GM18517 (cell line): Measurements from ENCODE around the gene NUMBL.
"Not testable (repeated sequence)": the region's sequence is repeated elsewhere in the genome, so short reads cannot be mapped to it uniquely, and the experiment has no call there.

ENCODE experiments used
- ATAC-seq: cut with Tn5 transposase; IDR thresholded peaks from one replicate; pipeline ENCODE4 v1.9.1; 2021; ENCODE audit warnings: mild to moderate bottlenecking, moderate library complexity; ENCODE audit not compliant: unreplicated experiment

The NUMBL gene

DNA sequence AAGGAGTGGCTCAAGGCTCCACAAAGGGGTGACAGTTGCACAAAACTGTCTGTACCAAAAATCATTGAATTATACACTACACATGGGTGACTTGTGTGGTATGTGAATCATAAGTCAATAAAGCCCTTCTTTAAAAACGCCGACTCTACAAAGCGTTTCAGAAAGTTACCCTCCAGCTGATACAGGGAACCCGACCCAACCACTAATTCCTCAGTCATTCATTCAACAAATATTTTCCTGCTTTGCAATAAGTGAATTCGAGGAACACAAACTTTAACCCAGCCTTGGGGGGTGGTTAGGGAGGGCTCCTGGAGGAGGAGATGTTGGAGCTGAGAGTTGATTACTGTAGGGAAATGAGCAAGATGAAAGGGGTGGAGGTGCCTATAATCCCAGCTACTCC lies 57.2 kb downstream of the NUMBL start:
- ATAC-seq, result no peak

DNA sequence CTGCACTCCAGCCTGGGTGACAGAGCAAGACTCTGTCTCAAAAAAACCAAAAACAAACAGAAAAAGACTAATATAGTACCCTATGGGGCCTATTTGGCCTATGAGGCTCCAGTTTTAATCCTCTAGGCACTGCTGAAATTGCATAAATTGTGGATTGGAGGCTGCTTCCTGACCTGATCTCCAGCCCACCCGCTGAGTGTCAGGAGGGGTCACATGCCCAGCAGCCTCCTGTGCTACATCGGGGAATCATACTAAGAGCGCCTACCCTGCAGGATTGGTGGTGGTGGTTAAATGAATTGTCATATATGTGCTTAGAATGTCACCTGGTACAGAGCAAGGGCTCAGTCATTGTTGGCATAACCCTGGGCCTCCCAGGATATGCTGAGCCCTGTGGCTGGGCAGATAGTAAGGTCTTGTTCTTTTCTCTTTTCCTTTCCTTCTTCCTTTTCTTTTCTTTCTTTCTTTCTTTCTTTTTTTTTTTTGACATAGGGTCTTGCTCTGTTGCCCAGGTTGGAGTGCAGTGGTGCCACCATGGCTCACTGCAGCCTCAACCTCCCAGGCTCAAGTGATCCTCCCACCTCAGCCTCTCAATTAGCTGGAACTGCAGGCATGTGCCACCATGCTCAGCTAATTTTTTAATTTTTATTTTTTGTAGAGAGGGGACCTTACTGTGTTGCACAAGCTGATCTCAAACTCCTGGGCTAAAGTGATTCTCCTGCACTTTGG lies 58.0 kb downstream of the NUMBL start:
- ATAC-seq, result no peak

DNA sequence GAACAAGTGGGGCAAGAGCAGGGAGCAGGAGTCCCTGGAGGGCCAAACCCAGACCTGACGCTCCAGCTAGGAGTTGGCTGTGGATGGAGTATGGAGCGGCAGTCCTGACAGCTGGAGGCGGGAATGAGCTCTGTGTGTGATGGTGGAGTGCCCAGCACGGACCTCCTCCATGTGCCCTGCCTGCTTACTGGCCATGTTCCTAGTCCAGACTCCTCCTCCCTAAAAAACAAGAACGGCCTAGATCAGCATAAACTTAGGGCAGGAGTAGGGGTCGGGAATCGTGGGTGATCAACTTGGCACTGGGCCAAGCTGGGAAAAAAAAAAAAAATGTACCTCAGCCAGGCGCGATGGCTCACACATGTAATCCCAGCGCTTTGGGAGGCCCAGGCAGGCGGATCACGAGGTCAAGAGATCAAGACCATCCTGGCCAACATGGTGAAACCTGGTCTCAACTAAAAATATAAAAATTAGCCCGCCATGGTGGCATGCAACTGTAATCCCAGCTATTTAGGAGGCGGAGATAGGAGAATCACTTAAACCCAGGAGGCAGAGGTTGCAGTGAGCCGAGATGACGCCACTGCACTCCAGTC lies 59.8 kb downstream of the NUMBL start:
- ATAC-seq, result no peak

DNA sequence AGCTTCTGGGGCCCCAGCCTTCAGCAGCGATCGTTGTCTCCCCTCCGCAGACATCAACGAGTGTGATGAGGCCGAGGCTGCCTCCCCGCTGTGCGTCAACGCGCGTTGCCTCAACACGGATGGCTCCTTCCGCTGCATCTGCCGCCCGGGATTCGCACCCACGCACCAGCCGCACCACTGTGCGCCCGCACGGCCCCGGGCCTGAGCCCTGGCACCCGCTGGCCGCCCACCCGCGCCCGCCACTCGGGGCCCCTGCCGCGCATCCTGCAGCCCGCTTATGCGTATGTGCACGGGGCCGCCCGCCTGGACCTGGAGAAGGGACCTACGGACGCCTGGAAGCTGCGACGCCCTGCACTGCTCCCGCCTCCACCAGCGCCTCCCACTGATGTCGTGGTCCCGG lies 61.1 kb downstream of the NUMBL start:
- no peak for ATAC-seq

DNA sequence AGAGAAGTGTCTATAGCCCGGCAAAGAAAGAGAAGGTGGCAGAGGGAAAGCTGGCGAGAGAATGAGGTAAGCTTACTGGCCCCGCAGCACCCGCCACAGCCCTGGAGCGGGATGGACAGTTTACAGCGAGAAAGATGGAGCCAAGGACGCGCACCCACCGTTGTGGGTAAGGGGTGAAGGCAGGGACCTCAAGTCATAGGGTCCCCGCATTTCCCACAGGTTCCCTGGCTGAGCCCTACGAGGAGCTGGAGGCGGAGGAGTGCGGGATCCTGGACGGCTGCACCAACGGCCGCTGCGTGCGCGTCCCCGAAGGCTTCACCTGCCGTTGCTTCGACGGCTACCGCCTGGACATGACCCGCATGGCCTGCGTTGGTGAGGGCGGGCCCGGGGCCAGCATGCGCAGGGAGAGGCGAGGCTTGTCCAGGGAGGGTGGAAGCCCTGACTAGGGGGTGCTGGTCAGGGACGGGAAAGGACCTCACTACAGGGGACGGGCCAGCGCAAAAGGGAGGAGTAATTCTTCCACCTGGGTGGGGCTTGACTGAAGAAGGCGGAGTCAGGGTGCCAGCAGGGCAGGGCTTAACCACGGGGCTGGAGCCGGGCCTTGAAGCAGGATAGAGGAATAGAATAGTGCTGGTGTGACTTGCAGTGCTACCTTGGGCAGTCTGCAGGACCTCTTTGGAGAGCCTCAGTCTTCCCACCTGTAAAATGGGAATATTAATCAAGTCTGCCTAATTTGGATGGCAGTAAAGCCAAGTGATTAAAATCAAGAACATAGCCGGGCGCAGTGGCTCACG lies 62.8 kb downstream of the NUMBL start:
- ATAC-seq, result no peak

DNA sequence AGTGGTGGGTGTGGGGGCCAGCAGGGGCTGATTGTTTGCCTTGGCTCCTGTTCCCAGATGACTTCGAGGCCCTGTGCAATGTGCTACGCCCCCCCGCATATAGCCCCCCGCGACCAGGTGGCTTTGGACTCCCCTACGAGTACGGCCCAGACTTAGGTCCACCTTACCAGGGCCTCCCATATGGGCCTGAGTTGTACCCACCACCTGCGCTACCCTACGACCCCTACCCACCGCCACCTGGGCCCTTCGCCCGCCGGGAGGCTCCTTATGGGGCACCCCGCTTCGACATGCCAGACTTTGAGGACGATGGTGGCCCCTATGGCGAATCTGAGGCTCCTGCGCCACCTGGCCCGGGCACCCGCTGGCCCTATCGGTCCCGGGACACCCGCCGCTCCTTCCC lies 63.5 kb downstream of the NUMBL start:
- ATAC-seq, result no peak

DNA sequence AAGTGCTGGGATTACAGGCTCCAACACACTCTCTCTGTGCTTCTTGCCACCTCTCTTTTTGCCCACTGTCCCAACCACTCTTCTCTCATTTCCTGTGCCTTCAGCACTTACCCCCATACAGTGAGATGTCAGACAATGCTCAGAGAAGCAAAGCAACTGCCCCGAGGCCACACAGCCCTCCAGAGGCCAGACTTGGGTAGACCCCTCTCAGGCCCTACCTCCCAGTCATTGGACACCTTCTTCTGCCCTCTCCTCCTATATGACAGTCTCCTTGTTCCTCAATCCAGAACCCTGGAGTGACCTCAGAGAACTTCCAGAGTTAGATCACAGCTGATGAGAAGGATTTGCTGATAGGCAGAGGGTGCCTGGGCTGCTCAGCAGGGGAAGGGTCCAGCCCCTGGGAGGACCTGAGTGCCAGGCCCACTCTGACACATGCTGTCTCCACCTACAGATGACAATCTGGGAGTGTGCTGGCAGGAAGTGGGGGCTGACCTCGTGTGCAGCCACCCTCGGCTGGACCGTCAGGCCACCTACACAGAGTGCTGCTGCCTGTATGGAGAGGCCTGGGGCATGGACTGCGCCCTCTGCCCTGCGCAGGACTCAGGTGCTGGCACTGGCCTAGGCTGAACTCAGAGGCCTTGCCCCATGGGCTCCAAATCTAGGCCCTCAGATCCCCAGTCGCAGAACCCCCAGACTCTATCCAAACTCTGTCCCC lies 64.9 kb downstream of the NUMBL start:
- ATAC-seq, result no peak

DNA sequence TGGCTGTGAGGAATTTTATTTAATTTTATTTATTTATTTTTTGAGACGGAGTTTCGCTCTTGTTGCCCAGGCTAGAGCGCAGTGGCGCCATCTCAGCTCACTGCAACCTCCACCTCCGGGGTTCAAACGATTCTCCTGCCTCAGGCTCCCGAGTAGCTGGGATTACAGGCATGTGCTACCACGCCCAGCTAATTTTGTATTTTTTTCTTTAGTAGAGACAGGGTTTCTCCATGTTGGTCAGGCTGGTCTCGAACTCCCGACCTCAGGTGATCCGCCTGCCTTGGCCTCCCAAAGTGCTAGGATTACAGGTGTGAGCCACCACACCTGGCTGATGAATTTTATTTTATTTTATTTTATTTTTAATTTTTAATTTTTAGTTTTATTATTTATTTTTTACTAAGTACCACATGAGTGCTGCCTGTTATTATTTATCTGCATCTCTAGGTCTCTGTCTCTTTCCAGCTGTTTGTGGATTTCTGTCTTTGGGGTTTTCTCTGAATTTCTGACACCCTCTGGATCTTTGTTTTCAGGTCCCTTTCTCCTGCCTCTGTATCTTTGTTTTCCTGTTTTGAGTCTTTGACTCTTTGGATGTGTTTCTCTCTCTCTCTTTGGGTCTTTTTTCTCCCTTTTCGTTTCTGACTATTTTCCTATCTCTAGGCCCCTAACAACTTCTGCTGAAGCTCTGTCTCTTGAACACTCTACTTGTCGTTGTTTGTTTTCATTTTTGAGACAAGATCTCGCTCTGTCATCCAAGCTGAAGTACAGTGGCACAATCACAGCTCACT lies 65.9 kb downstream of the NUMBL start:
- ATAC-seq, result not testable (repeated sequence)

DNA sequence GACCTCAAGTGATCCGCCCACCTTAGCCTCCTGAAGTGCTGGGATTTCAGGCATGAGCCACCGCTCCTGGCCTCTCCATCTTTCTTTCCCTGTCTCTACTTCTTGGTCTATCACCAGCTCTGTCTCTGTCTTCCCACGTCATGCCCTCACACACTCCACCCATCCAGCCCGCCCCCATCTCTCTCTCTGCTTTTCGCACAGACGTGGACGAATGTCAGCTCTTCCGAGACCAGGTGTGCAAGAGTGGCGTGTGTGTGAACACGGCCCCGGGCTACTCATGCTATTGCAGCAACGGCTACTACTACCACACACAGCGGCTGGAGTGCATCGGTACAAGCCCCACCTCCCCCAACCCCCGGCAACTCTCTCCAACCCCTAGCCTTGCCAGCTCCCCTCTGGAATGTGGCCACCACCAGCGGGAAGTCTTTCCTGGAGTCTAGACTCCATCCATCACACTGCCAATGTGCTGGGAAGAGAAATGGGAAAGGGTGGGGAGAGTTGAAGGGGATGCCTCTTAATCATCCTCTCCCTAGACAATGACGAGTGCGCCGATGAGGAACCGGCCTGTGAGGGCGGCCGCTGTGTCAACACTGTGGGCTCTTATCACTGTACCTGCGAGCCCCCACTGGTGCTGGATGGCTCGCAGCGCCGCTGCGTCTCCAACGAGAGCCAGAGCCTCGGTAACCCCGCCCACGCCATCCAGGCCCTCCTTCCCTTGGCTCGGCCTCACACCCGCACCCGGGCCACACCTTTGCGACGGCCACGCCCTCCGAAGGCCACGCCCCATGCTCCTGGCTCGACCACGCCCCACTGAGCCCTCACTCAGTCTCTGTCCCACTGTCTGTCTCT lies 66.8 kb downstream of the NUMBL start:
- ATAC-seq, result no peak

DNA sequence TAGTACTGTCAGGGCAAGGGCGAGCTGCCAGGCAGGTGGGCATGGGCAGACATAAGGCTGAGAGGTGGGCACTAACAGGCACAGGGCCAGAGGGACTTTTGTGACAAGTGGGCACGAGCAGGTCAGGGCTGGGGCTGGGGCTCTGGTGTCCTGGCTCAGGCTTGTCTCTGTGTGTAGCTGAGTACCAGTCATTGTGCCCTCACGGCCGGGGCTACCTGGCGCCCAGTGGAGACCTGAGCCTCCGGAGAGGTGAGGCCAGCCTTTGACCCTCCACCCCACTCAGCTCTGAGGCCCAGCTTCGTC lies 67.7 kb downstream of the NUMBL start:
- no peak for ATAC-seq

DNA sequence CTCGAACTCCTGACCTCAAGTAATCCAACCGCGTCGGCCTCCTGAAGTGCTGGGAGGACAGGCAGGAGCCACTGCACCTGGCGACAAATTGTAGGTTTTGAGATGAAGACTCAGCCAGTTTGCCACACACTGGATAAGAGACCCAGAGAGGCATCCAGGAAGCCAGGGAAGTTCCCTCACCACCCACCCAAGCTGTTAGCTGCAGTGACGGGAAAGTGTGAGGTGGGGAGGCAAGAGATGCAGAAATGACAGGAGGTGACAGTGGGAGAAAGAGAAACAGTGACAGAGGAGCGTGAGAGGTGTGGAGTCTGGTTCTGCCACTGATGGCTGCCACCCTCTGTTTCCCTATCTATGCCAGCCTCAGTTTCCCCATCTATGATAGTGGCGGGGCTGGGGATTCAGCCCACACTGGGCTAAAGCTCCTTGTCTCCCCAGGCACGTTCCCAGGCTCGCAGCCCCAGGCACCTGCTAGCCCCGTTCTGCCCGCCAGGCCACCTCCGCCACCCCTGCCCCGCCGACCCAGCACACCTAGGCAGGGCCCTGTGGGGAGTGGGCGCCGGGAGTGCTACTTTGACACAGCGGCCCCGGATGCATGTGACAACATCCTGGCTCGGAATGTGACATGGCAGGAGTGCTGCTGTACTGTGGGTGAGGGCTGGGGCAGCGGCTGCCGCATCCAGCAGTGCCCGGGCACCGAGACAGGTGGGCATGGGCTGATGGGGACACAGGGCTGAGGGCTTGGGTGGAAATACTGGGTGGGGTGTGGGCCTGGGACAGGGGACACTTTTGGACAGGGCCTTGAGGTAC lies 68.3 kb downstream of the NUMBL start:
- ATAC-seq, result no peak

DNA sequence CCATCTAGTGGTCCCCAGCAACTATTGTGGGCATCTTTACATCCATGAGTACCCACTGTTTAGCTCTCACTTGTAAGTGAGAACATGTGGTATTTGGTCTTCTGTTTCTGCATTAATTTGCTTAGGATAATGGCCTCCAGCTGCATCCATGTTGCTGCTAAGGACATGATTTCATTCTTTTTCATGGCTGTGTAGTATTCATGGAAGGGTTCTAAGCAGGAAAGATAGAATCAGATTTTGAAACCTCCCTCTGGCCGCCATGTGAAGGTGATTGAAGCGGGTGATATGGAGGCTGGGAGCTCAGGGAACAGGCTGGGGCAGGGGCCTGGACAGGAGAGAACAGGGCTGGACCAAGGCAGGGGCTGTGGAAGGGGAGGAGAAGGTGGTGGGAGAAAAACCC lies 69.2 kb downstream of the NUMBL start:
- no peak for ATAC-seq

DNA sequence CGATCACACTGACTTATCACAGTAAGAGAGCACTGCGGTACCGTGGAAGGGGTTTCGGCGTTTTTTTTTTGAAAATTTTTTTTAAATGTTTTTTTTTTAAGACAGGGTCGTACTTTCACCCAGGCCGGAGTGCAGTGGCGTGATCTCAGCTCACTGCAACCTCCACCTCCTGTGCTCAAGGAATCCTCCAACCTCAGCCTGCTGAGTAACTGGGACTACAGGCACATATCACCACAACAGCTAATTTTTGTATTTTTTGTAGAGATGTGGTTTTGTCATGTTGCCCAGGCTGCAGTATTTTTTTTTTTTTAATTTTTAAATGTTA lies 70.3 kb downstream of the NUMBL start:
- ATAC-seq, result no peak

DNA sequence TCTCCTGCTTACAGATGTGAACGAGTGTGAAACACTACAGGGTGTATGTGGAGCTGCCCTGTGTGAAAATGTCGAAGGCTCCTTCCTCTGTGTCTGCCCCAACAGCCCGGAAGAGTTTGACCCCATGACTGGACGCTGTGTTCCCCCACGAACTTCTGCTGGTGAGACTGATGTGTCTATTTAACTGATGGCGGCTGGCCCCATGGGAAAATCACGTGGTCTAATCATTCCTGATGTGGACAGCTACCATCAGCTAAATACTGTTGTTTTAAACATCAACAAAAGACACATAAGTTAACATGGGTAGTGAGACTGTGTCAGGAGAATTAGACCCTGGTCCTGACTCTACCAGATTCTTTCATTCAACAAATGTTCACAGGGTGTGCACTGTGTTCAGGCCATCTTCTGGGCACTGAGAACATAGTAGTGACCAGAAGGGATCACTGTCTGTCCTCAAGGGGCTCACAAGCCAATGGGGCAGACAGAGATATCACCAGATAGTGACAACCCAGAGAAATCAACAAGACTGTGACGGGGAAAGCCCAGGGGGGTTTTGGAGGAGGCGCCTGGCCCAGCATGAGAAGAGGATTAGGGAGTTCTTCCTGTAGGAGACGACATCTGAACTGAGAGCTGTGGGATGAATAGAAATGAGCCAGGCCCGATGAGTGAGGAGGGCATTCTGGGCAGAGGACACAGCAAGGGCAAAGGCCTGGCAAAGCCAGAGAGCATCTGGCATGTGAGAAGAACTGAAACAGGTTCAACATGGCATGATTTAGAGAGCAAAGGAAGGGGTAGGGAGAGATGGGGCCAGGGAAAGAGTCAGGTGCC lies 70.9 kb downstream of the NUMBL start:
- ATAC-seq, result no peak

DNA sequence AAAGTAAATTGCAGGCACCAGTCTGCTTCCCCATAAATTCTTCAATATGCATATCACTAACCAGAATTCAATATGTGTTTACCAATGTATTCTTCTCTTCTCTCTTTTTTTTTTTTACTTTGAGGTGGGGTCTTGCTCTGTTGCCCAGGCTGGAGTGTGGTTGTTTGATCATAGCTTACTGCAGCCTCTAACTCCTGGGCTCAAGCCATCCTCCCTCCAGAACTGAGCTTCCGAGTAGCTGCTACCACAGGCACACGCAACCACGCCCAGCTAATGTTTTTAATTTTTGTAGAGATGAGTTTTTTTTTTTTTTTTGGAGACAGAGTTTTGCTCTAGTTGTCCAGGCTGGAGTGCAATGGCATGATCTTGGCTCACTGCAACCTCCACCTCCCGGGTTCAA lies 72.5 kb downstream of the NUMBL start:
- ATAC-seq, result no peak

DNA sequence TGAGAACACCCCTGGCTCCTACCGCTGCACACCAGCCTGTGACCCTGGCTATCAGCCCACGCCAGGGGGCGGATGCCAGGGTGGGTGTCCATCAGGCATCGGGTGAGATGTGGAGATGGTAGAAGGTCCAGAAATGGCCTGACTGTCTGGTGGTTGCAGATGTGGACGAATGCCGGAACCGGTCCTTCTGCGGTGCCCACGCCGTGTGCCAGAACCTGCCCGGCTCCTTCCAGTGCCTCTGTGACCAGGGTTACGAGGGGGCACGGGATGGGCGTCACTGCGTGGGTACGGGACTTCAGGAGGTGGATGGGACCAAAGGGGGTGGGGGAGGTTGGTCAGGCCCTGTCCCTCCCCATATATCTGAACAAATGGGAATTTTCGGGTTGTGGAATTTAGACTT lies 73.5 kb downstream of the NUMBL start:
- ATAC-seq, result no peak

DNA sequence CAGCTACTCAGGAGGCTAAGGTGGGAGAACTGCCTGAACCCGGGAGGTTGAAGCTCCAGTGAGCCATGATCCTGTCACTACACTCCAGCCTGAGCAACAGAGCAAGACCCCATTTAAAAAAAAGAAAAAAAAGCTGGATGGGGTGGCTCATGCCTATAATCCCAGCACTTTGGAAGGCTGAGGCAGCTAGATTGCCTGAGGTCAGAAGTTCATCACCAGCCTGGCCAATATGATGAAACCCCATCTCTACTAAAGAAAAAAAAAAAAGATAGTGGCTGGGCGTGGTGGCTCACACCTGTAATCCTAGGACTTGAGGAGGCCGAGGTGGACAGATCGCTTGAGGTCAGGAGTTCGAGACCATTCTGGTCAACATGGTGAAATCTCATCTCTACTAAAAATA lies 74.3 kb downstream of the NUMBL start:
- ATAC-seq, result no peak
